Endothelial cell of umbilical vein (primary cell): ENCODE measurements around the gene POLR2L.

Experiments used
- FOS ChIP-seq: IDR thresholded peaks from 2 replicates; pipeline ENCODE4 v1.6.1; 2011; ENCODE audit warnings: mild to moderate bottlenecking, low read length, moderate library complexity, borderline replicate concordance; ENCODE audit not compliant: insufficient read depth
- JUN ChIP-seq: IDR thresholded peaks from 2 replicates; pipeline ENCODE4 v1.6.1; 2011; ENCODE audit warnings: borderline replicate concordance, low read depth; ENCODE audit not compliant: insufficient read length, insufficient read depth
- POLR2A ChIP-seq: IDR thresholded peaks from 2 replicates; pipeline ENCODE4 v1.6.1; 2012; ENCODE audit warnings: low read depth, mild to moderate bottlenecking, control low read depth, low read length
- POLR2AphosphoS5 ChIP-seq: IDR thresholded peaks from 2 replicates; pipeline ENCODE4 v1.6.1; 2012; ENCODE audit warnings: low read depth, mild to moderate bottlenecking, control low read depth, low read length, moderate library complexity; ENCODE audit not compliant: insufficient read depth
- TF ChIP-seq, protein P1 (sequence below), 2 donors: IDR thresholded peaks; 1 replicate in 1 of 2; 2 replicates in 1 of 2; pipeline ENCODE4 v1.5.1; 2011; ENCODE audit warnings: low read length in 2 of 2, mild to moderate bottlenecking in 2 of 2, moderate library complexity in 2 of 2, control low read depth in 1 of 2, inconsistent platforms in 1 of 2, low read depth in 1 of 2; ENCODE audit not compliant: insufficient read depth in 1 of 2; ENCODE audit errors: extremely low read depth in 1 of 2
- TF ChIP-seq, protein P2 (sequence below): IDR thresholded peaks from 2 replicates; pipeline ENCODE4 v1.6.1; 2011; ENCODE audit not compliant: insufficient read depth, insufficient read length

DNA sequence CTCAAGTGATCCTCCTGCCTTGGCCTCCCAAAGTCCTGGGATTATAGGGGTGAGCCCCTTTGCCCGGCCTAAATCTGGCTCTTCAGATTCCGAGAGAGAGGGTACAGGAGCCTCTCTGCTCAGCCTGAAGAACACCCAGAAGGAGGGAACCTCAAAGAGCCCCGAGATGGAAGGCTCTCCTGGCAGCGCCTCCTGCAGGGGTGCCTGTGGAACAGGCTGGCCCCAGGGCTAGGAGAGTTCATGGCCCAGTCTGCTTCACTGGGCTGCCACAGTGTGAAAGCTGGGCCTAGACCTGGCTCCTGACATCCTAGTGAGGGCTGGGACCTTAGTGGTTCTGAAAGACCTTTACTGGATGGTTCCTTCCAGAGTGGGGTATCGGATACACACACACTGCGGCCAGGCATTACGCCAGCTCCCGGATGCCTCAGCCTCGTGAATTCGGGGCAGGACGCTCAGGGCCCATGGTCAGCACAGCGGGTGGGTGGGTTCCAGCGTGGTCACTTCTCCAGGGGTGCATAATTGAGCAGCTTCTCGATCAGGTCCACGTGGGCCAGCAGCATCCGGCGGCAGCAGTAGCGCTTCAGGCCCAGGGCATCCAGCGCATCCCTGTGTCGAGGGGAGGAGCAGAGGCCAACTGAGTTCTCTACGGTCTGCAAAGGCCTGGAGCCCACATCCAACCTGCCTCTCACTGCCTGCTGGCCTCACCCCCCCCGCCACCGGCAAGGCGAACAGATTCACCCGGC is 2.3 kb downstream of the POLR2L start:
- TF ChIP-seq, protein P1, sequence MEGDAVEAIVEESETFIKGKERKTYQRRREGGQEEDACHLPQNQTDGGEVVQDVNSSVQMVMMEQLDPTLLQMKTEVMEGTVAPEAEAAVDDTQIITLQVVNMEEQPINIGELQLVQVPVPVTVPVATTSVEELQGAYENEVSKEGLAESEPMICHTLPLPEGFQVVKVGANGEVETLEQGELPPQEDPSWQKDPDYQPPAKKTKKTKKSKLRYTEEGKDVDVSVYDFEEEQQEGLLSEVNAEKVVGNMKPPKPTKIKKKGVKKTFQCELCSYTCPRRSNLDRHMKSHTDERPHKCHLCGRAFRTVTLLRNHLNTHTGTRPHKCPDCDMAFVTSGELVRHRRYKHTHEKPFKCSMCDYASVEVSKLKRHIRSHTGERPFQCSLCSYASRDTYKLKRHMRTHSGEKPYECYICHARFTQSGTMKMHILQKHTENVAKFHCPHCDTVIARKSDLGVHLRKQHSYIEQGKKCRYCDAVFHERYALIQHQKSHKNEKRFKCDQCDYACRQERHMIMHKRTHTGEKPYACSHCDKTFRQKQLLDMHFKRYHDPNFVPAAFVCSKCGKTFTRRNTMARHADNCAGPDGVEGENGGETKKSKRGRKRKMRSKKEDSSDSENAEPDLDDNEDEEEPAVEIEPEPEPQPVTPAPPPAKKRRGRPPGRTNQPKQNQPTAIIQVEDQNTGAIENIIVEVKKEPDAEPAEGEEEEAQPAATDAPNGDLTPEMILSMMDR (IDR thresholded peaks at IDR 0.05; ENCODE audit: extremely low read depth in 1 of 2, insufficient read depth in 1 of 2, low read depth in 1 of 2, low read length in 2 of 2), result peak; percentile 45 to 46
- TF ChIP-seq POLR2AphosphoS5 (no peak), POLR2A (no peak), JUN (no peak), FOS (no peak)
- TF ChIP-seq, protein P2, sequence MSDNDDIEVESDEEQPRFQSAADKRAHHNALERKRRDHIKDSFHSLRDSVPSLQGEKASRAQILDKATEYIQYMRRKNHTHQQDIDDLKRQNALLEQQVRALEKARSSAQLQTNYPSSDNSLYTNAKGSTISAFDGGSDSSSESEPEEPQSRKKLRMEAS, result no peak
